CD4-positive, CD25-positive, alpha-beta regulatory T cell (primary cell): ENCODE measurements around the gene SPECC1. TPM values are rescaled to one million over a fixed set of nuclear protein-coding genes. Genes with fewer than 3 reads are reported as not detected.

Experiments
- ATAC-seq, 2 donors: fragments of 150-1000 bp; cut with Tn5 transposase; one replicate each; pipeline ENCODE4 v1.10.0; 2021; ENCODE audit warnings: low read depth in 2 of 2, moderate number of reproducible peaks in 2 of 2, moderate library complexity in 1 of 2
- DNase-seq, 3 donors: peaks; one replicate each; pipeline versions ENCODE4 v3.0.0 to v3.0.0-alpha.2; 2012 to 2022; ENCODE audit warnings: mixed read lengths in 1 of 3
- H3K27ac ChIP-seq: one replicate; pipeline ENCODE4 v1.7.0; 2013; ENCODE audit warnings: mild to moderate bottlenecking, low read length; ENCODE audit not compliant: insufficient read depth, poor library complexity, severe bottlenecking
- H3K27me3 ChIP-seq: one replicate; pipeline ENCODE4 v1.7.0; 2013; ENCODE audit warnings: low read length; ENCODE audit not compliant: control insufficient read depth, insufficient read depth
- H3K36me3 ChIP-seq: one replicate; pipeline ENCODE4 v1.7.0; 2013; ENCODE audit warnings: mild to moderate bottlenecking, low read length, moderate library complexity; ENCODE audit not compliant: control insufficient read depth, insufficient read depth
- H3K4me1 ChIP-seq: 2 replicates; pipeline ENCODE4 v1.7.0; 2013; ENCODE audit warnings: mild to moderate bottlenecking, low read length; ENCODE audit not compliant: insufficient read depth, control insufficient read depth, poor library complexity, severe bottlenecking
- H3K4me3 ChIP-seq: one replicate; pipeline ENCODE4 v1.7.0; 2013; ENCODE audit warnings: low read depth, mild to moderate bottlenecking, low read length, moderate library complexity
- H3K9me3 ChIP-seq, 2 experiments: 1 replicate in 1 of 2; 2 replicates in 1 of 2; pipeline ENCODE4 v1.7.0; 2013; ENCODE audit warnings: low read length in 2 of 2, mild to moderate bottlenecking in 1 of 2, moderate library complexity in 1 of 2; ENCODE audit not compliant: control insufficient read depth in 2 of 2
- H3K27ac Mint-ChIP-seq, 3 donors: one replicate each; pipeline ENCODE4 v1.8.0; 2020 to 2022; ENCODE audit warnings: mild to moderate bottlenecking in 3 of 3, mixed read lengths in 3 of 3, moderate library complexity in 2 of 3
- H3K27me3 Mint-ChIP-seq: one replicate; pipeline ENCODE4 v1.8.0; 2022; ENCODE audit warnings: mild to moderate bottlenecking, mixed read lengths
- H3K36me3 Mint-ChIP-seq: one replicate; pipeline ENCODE4 v1.8.0; 2020; ENCODE audit warnings: mixed read lengths
- H3K4me1 Mint-ChIP-seq, 4 donors: one replicate each; pipeline ENCODE4 v1.8.0; 2020 to 2022; ENCODE audit warnings: mixed read lengths in 4 of 4, mild to moderate bottlenecking in 1 of 4
- H3K4me3 Mint-ChIP-seq, 4 donors: one replicate each; pipeline ENCODE4 v1.8.0; 2020 to 2022; ENCODE audit warnings: mild to moderate bottlenecking in 4 of 4, mixed read lengths in 4 of 4, moderate library complexity in 3 of 4
- H3K9me3 Mint-ChIP-seq, 7 donors: one replicate each; pipeline ENCODE4 v1.8.0; 2020 to 2022; ENCODE audit warnings: mixed read lengths in 7 of 7, mild to moderate bottlenecking in 3 of 7, moderate library complexity in 2 of 7
- polyA plus RNA-seq, 4 donors: library from polyadenylated mRNA; unstranded; fragments of 300-500 nt; fragmentation: Illumina TruSeq; gene quantifications; one replicate each; pipeline ENCODE4 v1.2.3, GENCODE V29; 2021
- total RNA-seq: library from RNA; stranded (reverse); gene quantifications from one replicate; pipeline ENCODE4 v1.2.3, GENCODE V29; 2022

The SPECC1 gene
- total and polyA plus RNA-seq, 5 donors from 2014 or later: 0.62 to 6.5 (median 1.2) TPM

DNA sequence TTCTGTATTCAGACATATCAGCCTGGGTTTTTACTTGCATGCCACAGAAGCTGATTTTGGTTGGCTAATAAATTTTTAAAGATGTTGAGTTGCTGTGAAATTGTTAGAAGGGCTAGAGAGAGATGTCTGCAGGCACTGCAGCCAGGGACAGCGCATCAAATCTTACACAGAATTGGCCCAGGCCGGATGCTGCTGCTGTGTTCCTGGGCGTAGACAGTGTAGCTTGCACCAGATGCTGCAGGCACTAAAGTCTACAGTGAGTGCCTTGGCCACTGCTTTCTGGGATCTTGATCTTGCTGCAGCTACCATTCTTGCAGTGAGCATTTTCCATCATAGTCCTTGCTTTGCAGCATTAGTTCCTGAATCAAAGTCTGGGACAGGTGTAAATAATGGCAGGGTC, 169.9 kb downstream of the SPECC1 start:
- ATAC-seq (no peak), DNase-seq (no peak)
- Mint-ChIP-seq H3K4me3 (no peak overlapping the region), H3K27ac (peak overlapping the region in 1 of 3 donors; percentile 42), H3K27me3 (peaks cover 30% of the 10 kb centered on the region), H3K9me3 (peaks cover 0 to 3% (median 0%) of the 10 kb centered on the region in 7 donors), H3K36me3 (no peaks in the 10 kb centered on the region), H3K4me1 (no peaks in the 10 kb centered on the region)
- Histone ChIP-seq H3K4me3 (no peak overlapping the region), H3K9me3 (no peaks in the 10 kb centered on the region), H3K4me1 (no peaks in the 10 kb centered on the region), H3K27ac (no peak overlapping the region), H3K36me3 (no peaks in the 10 kb centered on the region), H3K27me3 (peaks cover 5% of the 10 kb centered on the region)

DNA sequence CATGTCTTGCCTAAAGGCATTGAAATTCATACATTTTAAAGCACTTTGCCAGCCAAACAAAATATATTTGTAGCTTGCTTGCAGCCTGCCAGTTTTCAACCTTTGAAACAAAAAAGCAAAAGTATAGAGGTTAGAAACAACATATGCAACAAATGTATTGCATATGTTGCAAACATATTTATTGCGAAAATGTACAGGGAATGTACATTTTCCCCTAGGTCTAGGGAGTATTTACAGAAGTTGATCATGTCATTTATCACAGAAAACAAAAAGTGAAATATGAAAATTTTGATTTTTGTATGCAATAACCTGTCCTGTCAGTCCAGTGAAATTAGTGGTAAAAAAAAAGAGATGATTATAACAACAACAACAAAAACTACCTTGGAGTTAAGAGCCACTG, 171.5 kb downstream of the SPECC1 start:
- Histone ChIP-seq H3K4me1 (no peaks in the 10 kb centered on the region), H3K27ac (no peak overlapping the region), H3K27me3 (peaks cover 5% of the 10 kb centered on the region), H3K9me3 (no peaks in the 10 kb centered on the region), H3K36me3 (no peaks in the 10 kb centered on the region), H3K4me3 (no peak overlapping the region)
- H3K9me3 Mint-ChIP-seq: peaks cover 0 to 3% (median 0%) of the 10 kb centered on the region in 7 donors
- no peak overlapping the region for H3K27ac Mint-ChIP-seq
- no peak overlapping the region for H3K4me3 Mint-ChIP-seq
- no peaks in the 10 kb centered on the region for H3K36me3 Mint-ChIP-seq
- H3K27me3 Mint-ChIP-seq: peaks cover 30% of the 10 kb centered on the region
- no peak for ATAC-seq
- DNase-seq: no peak
- peaks cover 0 to 2% (median 0%) of the 10 kb centered on the region in 4 donors for H3K4me1 Mint-ChIP-seq

DNA sequence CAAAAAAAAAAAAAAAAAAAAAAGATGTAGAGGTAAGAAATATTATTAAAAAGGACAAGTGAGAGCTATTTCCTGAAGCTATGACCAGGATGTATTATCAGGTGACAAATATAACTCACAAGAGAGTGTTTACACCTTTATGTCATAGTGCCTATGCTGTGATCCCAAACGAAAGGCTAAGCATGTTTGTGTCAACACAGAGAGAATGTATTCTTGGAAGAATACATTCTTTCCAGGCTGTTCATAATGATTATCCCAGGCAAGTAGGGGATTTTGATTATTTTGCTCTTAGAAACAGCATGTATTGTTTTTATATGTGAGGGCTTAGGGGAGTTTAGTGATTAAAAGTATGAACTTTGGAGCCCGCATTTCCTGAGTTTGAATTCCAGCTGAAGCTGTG, 175.0 kb downstream of the SPECC1 start:
- no peak for ATAC-seq
- no peak overlapping the region for H3K4me3 Mint-ChIP-seq
- H3K4me1 ChIP-seq: no peaks in the 10 kb centered on the region

DNA sequence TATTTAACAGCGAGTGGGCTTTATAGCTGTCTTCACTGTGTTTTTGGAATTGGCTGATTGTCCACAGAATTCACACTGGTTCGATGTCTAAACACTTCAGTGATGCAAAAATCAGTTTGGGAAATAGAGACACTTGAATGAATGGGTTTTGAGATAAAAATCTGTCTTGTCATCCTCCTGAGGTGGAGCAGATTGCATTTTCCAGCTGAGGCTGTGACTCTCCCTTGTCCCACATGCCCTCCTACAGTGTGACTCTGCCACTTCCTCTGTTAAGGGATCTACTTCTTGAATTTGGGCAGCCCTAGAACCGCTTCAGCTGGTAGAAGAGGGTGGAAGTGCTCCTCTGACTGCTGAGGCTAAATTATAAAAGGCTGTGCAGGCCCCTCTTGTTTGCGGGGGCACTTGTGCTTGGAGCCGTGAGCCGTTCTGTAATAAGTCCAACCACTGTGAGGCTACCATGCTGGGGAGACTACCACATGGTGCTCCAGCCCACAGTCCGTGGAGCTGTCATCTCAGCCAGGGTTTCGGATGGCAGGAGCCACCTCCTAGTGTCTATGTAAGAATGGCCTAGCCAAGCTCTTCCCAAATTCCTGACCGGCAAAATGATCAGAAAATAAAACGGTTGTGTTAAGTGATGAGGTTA, 175.9 kb downstream of the SPECC1 start:
- Histone ChIP-seq H3K4me3 (no peak overlapping the region), H3K4me1 (no peaks in the 10 kb centered on the region), H3K36me3 (no peaks in the 10 kb centered on the region), H3K27ac (no peak overlapping the region), H3K9me3 (no peaks in the 10 kb centered on the region), H3K27me3 (no peaks in the 10 kb centered on the region)
- H3K27me3 Mint-ChIP-seq: peaks cover 16% of the 10 kb centered on the region
- peak in 1 of 2 donors; percentile 14 for ATAC-seq
- no peak overlapping the region for H3K4me3 Mint-ChIP-seq
- no peak overlapping the region for H3K27ac Mint-ChIP-seq
- H3K36me3 Mint-ChIP-seq: no peaks in the 10 kb centered on the region
- H3K9me3 Mint-ChIP-seq: peaks cover 0 to 1% (median 0%) of the 10 kb centered on the region in 7 donors
- no peak for DNase-seq
- H3K4me1 Mint-ChIP-seq: peaks cover 0 to 2% (median 0%) of the 10 kb centered on the region in 4 donors

More for the DNA sequence above, 175.0 kb downstream of the SPECC1 start:
- no peak for DNase-seq
- Histone ChIP-seq H3K27me3 (no peaks in the 10 kb centered on the region), H3K9me3 (no peaks in the 10 kb centered on the region), H3K27ac (no peak overlapping the region), H3K4me3 (no peak overlapping the region), H3K36me3 (no peaks in the 10 kb centered on the region)
- H3K27ac Mint-ChIP-seq: no peak overlapping the region
- peaks cover 24% of the 10 kb centered on the region for H3K27me3 Mint-ChIP-seq
- peaks cover 0 to 2% (median 0%) of the 10 kb centered on the region in 4 donors for H3K4me1 Mint-ChIP-seq
- no peaks in the 10 kb centered on the region for H3K36me3 Mint-ChIP-seq
- H3K9me3 Mint-ChIP-seq: peaks cover 0 to 1% (median 0%) of the 10 kb centered on the region in 7 donors

DNA sequence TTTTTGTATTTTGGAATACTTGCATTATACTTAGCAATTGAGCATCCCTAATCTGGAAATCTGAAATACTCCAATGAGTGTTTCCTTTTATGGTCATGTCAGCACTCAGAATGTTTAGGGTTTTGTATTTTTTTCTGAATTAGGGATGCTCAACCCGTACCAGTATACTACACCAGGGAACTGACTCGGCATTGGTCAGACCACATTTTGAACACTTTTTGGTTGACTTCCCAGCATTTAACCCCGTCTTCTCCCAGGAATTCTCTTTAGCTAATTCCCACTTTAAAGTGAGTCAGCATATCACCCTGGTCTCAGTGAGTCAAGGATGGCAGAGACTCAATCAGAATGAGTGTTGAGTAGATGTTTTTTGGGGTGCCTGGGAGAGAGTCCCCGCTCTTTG, 177.9 kb downstream of the SPECC1 start:
- no peaks in the 10 kb centered on the region for H3K27me3 ChIP-seq
- H3K4me1 Mint-ChIP-seq: peaks cover 0 to 2% (median 0%) of the 10 kb centered on the region in 4 donors
- no peak for ATAC-seq
- H3K9me3 ChIP-seq: no peaks in the 10 kb centered on the region
- H3K27me3 Mint-ChIP-seq: peaks cover 6% of the 10 kb centered on the region
- H3K36me3 ChIP-seq: no peaks in the 10 kb centered on the region
- no peak overlapping the region for H3K27ac Mint-ChIP-seq
- H3K4me3 Mint-ChIP-seq: no peak overlapping the region
- no peak for DNase-seq
- H3K9me3 Mint-ChIP-seq: peaks cover 0 to 2% (median 0%) of the 10 kb centered on the region in 7 donors
- no peak overlapping the region for H3K27ac ChIP-seq
- H3K36me3 Mint-ChIP-seq: no peaks in the 10 kb centered on the region
- H3K4me1 ChIP-seq: no peaks in the 10 kb centered on the region
- H3K4me3 ChIP-seq: no peak overlapping the region

DNA sequence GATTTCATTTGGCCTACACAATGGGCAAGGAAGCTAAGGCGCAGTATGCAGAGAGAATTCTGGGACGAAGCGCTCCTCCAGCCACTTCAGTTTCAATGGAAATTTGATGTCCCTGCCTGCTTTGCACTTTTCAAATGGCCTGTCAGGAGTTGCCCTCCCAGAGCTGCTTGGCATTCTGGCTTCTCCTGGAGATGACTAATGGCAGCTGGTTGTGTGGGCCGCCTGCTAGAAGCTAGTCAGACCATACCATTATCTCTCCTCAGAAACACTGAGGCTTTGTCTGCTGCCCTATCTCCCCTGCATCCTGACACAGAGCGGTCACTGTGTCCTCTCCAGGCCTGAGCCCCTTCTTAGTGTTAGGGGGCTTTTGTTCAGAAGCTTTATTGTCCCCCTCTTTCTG, 180.1 kb downstream of the SPECC1 start:
- H3K36me3 ChIP-seq: no peaks in the 10 kb centered on the region
- H3K4me1 Mint-ChIP-seq: peaks cover 0 to 2% (median 0%) of the 10 kb centered on the region in 4 donors
- H3K27ac ChIP-seq: no peak overlapping the region
- no peaks in the 10 kb centered on the region for H3K36me3 Mint-ChIP-seq
- ATAC-seq: no peak
- H3K4me3 ChIP-seq: no peak overlapping the region
- no peaks in the 10 kb centered on the region for H3K9me3 ChIP-seq
- no peak overlapping the region for H3K27ac Mint-ChIP-seq
- DNase-seq: no peak
- H3K4me3 Mint-ChIP-seq: no peak overlapping the region
- no peaks in the 10 kb centered on the region for H3K4me1 ChIP-seq
- H3K27me3 ChIP-seq: no peaks in the 10 kb centered on the region
- H3K27me3 Mint-ChIP-seq: no peaks in the 10 kb centered on the region
- H3K9me3 Mint-ChIP-seq: peaks cover 0 to 2% (median 0%) of the 10 kb centered on the region in 7 donors

DNA sequence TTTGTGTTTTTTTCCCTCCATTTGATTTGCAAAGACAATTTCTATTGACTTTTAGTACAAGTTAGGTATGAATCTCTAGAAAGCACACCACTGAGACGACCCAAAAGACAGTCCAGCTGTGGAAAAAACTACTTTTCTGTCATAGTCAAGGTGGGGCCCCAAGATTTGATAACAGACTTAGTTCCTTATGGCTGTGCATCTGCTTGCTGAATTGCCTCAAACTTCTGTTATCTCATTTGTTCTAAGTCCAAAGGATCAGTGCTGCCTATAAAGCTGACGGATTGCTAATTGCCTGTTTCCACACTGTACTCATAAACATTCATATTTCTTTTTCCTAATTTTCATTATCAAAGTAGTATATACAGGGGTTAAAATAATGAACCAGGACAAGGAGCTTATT, 180.8 kb downstream of the SPECC1 start:
- Histone ChIP-seq H3K4me3 (no peak overlapping the region), H3K27me3 (no peaks in the 10 kb centered on the region), H3K36me3 (no peaks in the 10 kb centered on the region), H3K4me1 (no peaks in the 10 kb centered on the region), H3K9me3 (peaks cover 0 to 3% of the 10 kb centered on the region in 2 experiments), H3K27ac (no peak overlapping the region)
- ATAC-seq: no peak
- Mint-ChIP-seq H3K36me3 (no peaks in the 10 kb centered on the region), H3K9me3 (peaks cover 0 to 3% (median 0%) of the 10 kb centered on the region in 7 donors), H3K4me1 (peaks cover 0 to 2% (median 0%) of the 10 kb centered on the region in 4 donors), H3K27ac (no peak overlapping the region), H3K27me3 (no peaks in the 10 kb centered on the region), H3K4me3 (no peak overlapping the region)
- DNase-seq: no peak

DNA sequence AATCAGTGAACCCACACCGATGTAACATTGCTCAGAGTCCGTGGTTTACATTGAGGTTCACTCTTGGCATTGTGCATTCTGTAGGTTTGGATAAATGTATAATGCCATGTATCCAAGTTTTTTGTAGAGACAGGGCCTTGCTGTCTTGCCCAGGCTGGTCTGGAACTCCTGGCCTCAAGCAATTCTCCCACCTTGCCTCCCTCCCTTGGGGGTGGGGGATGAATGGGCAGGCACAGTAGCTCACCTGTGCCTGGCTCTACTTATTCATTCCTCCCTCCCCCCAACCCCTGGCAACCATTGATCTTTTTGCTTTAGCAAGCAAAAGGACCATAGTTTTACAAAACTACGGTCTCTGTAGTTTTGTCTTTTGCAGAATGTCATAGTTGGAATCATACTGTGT, 181.4 kb downstream of the SPECC1 start:
- no peak overlapping the region for H3K27ac Mint-ChIP-seq
- no peaks in the 10 kb centered on the region for H3K4me1 ChIP-seq
- ATAC-seq (no peak), DNase-seq (no peak)
- H3K36me3 Mint-ChIP-seq: no peaks in the 10 kb centered on the region
- no peak overlapping the region for H3K27ac ChIP-seq
- no peaks in the 10 kb centered on the region for H3K4me1 Mint-ChIP-seq
- peaks cover 0 to 4% of the 10 kb centered on the region in 2 experiments for H3K9me3 ChIP-seq
- H3K27me3 Mint-ChIP-seq: no peaks in the 10 kb centered on the region
- no peak overlapping the region for H3K4me3 Mint-ChIP-seq
- H3K4me3 ChIP-seq: no peak overlapping the region
- peaks cover 0 to 4% (median 0%) of the 10 kb centered on the region in 7 donors for H3K9me3 Mint-ChIP-seq
- no peaks in the 10 kb centered on the region for H3K27me3 ChIP-seq
- no peaks in the 10 kb centered on the region for H3K36me3 ChIP-seq
